ENCODE data around the gene PRIMA1. TPM values are rescaled to one million over a fixed set of nuclear protein-coding genes. Genes with fewer than 3 reads are reported as not detected.

The PRIMA1 gene
- total and polyA plus RNA-seq, 3 donors from 2014 or later, result 2.1 to 7.3 (median 3.4) TPM

DNA sequence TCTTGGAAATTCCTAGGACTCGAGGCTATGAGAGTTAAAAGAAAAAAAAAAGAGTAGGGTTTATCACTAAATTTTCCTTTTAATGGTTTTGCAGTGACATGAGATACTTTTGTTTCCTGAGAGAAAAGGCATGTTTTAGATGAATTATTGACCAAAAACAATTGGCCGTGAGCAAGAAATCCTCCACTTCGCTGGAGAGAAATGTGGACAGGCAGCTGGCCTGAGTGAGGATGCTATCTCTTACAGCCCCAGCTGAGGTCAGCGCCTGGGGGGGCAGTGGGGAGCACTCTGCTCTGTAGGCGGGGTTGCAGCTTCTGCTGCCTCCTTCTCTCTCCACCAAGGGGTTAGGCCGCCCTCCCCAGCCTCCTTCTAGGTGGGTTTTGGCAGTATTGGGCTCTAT lies 54.7 kb downstream of the PRIMA1 start:
- DNase-seq, result no peak
- intact Hi-C loops (cut with DNase I; ENCODE audit: low total_unique reads), result no loop called here
- H3K27me3 ChIP-seq, result no peaks in the 10 kb centered on the region
- no peaks in the 10 kb centered on the region for H3K4me1 ChIP-seq
- no peak overlapping the region for H3K27ac ChIP-seq
- H3K4me3 ChIP-seq, result no peak overlapping the region
- no peaks in the 10 kb centered on the region for H3K9me3 ChIP-seq
- TF ChIP-seq POLR2A (IDR thresholded peaks at IDR 0.05) (no peak), CTCF (IDR thresholded peaks at IDR 0.05) (no peak)
- no peaks in the 10 kb centered on the region for H3K36me3 ChIP-seq (ENCODE audit: low read depth, missing control alignments)
- 36 to 54% methylated on average over 6 of the region's 6 CpGs for WGBS, 2 donors

DNA sequence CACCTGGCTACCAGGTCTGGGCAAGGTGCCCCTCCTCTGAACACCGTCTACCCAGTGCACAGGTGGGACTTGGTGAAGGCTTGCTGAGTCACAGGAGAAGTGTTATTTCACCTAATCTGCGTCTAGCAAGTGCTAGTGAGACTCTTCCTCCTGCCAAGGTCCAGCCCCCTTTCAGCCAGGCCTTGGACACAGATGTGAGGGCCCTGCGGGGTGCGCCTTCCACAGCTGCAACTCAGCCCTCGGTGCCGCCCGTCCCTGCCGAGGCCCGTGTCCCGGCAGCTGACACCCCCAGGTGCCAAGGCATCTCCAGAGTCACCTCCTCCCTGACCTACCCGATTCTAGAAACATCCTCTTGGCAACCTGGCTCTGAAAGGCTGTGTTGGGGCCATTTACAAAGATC lies 55.1 kb downstream of the PRIMA1 start:
- WGBS, 2 donors, result 55% methylated on average over 8 to 11 of the region's 11 CpGs
- H3K27me3 ChIP-seq, result no peaks in the 10 kb centered on the region
- H3K9me3 ChIP-seq, result no peaks in the 10 kb centered on the region
- no peaks in the 10 kb centered on the region for H3K4me1 ChIP-seq
- intact Hi-C loops (cut with DNase I; ENCODE audit: low total_unique reads), result no loop called here
- no peak for DNase-seq
- H3K36me3 ChIP-seq (ENCODE audit: low read depth, missing control alignments), result no peaks in the 10 kb centered on the region
- H3K27ac ChIP-seq, result no peak overlapping the region
- TF ChIP-seq POLR2A (IDR thresholded peaks at IDR 0.05), result no peak
- TF ChIP-seq CTCF (IDR thresholded peaks at IDR 0.05), result no peak
- no peak overlapping the region for H3K4me3 ChIP-seq

DNA sequence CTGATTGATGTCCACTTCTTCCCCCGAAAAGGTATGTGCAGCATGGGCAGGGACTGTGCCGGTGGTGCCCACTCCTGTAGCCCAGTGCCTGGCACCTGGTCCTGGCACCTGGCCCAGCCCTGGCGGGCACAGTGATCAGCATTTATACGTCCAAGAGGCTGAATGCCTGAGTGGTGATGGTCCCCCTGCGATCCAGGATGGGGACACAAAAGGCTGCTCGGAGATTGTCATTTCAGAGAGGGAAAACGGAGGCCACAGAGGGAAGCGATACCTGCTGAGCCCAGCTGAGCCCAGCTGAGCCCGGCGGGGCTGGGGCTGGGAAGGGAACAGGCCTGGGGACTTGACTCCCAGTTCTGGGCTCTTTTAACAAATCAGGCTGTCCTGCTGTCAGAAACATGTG lies 55.8 kb downstream of the PRIMA1 start:
- TF ChIP-seq POLR2A (IDR thresholded peaks at IDR 0.05), result no peak
- no peak for TF ChIP-seq CTCF (IDR thresholded peaks at IDR 0.05)
- Histone ChIP-seq H3K27me3 (no peaks in the 10 kb centered on the region), H3K9me3 (no peaks in the 10 kb centered on the region), H3K27ac (no peak overlapping the region), H3K36me3 (ENCODE audit: low read depth, missing control alignments) (no peaks in the 10 kb centered on the region), H3K4me3 (no peak overlapping the region), H3K4me1 (no peaks in the 10 kb centered on the region)
- intact Hi-C loops (cut with DNase I; ENCODE audit: low total_unique reads), result no loop called here
- WGBS, 2 donors, result 87 to 90% methylated on average over 6 to 10 of the region's 10 CpGs
- DNase-seq, result no peak

DNA sequence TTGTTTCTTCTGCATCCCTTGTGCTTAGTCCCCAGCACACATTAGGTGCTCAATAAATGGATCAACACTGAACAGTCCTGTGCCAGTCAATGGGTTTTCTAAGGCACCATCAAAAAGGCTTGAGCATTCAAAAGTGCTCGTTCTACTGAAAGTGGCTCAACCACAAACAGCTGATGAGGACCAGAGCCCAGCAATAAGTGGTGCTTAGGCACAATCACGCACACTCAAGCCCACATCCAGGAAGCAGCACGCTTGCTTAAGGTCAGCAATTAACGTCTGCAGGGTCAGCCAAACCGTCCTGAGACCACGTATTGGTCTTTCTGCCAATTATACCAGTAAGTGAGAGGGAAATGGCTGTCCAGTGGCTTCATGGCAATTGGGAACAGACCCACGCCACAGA lies 56.5 kb downstream of the PRIMA1 start:
- no peaks in the 10 kb centered on the region for H3K4me1 ChIP-seq
- no peaks in the 10 kb centered on the region for H3K36me3 ChIP-seq (ENCODE audit: low read depth, missing control alignments)
- WGBS, 2 donors, result 40 to 67% methylated on average over 4 to 7 of the region's 7 CpGs
- H3K9me3 ChIP-seq, result no peaks in the 10 kb centered on the region
- no peak overlapping the region for H3K27ac ChIP-seq
- H3K27me3 ChIP-seq, result no peaks in the 10 kb centered on the region
- no peak for TF ChIP-seq POLR2A (IDR thresholded peaks at IDR 0.05)
- TF ChIP-seq CTCF (IDR thresholded peaks at IDR 0.05), result no peak
- H3K4me3 ChIP-seq, result no peak overlapping the region
- intact Hi-C loops (cut with DNase I; ENCODE audit: low total_unique reads), result no loop called here
- DNase-seq, result no peak

DNA sequence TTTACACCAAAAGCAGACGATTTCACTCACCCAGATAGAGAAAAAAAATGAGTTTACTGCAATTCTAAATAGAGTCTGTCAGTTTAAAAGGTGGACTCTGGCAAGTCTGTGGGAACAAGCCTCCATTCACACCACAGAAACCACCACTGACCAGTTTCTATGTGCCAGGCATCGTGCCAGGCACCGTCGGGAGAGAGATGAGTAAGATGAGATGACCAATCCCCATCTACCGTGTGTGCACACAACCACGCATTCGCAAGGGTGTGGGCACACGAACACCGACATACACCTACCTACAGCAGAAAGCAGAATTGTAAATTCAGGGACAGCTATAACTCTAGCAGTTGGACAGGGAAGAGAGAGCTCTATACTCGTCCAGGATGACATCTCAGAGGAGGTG lies 58.3 kb downstream of the PRIMA1 start:
- no peaks in the 10 kb centered on the region for H3K27me3 ChIP-seq
- no peak for DNase-seq
- intact Hi-C loops (cut with DNase I; ENCODE audit: low total_unique reads), result no loop called here
- no peak overlapping the region for H3K27ac ChIP-seq
- no peak overlapping the region for H3K4me3 ChIP-seq
- TF ChIP-seq POLR2A (IDR thresholded peaks at IDR 0.05), result no peak
- H3K36me3 ChIP-seq (ENCODE audit: low read depth, missing control alignments), result no peaks in the 10 kb centered on the region
- 89 to 92% methylated on average over 10 of the region's 10 CpGs for WGBS, 2 donors
- no peaks in the 10 kb centered on the region for H3K9me3 ChIP-seq
- H3K4me1 ChIP-seq, result no peaks in the 10 kb centered on the region

Measured in testis (tissue), 3 donors.